ENCODE results near the gene IZUMO2.

DNA sequence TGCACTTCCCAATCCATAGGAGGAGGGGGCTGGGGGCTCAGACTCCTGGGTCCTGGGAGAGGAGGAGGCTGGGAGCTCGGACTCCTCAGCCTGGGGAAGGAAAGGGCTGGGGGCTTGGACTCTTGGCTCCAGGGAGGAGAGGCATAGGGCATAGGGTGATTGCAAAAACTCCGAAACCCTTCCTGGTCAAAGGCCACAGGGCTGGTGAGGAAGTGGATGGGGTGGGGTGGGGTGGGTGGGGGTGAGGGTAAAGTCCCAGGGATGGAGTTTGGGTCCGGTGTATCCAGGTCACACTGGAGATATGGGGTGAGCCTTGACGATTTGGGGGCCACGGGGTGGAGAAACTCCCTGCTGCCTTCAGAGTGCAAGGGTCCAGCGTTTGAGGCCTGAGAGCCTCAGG, 43.1 kb upstream of the IZUMO2 start:
- TF ChIP-seq, protein P1, sequence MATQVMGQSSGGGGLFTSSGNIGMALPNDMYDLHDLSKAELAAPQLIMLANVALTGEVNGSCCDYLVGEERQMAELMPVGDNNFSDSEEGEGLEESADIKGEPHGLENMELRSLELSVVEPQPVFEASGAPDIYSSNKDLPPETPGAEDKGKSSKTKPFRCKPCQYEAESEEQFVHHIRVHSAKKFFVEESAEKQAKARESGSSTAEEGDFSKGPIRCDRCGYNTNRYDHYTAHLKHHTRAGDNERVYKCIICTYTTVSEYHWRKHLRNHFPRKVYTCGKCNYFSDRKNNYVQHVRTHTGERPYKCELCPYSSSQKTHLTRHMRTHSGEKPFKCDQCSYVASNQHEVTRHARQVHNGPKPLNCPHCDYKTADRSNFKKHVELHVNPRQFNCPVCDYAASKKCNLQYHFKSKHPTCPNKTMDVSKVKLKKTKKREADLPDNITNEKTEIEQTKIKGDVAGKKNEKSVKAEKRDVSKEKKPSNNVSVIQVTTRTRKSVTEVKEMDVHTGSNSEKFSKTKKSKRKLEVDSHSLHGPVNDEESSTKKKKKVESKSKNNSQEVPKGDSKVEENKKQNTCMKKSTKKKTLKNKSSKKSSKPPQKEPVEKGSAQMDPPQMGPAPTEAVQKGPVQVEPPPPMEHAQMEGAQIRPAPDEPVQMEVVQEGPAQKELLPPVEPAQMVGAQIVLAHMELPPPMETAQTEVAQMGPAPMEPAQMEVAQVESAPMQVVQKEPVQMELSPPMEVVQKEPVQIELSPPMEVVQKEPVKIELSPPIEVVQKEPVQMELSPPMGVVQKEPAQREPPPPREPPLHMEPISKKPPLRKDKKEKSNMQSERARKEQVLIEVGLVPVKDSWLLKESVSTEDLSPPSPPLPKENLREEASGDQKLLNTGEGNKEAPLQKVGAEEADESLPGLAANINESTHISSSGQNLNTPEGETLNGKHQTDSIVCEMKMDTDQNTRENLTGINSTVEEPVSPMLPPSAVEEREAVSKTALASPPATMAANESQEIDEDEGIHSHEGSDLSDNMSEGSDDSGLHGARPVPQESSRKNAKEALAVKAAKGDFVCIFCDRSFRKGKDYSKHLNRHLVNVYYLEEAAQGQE (IDR thresholded peaks at IDR 0.05; ENCODE audit: low read depth, low read length), result no peak
- TF ChIP-seq, protein P2, sequence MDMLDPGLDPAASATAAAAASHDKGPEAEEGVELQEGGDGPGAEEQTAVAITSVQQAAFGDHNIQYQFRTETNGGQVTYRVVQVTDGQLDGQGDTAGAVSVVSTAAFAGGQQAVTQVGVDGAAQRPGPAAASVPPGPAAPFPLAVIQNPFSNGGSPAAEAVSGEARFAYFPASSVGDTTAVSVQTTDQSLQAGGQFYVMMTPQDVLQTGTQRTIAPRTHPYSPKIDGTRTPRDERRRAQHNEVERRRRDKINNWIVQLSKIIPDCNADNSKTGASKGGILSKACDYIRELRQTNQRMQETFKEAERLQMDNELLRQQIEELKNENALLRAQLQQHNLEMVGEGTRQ (IDR thresholded peaks at IDR 0.05; ENCODE audit: borderline replicate concordance, low read depth, low read length), result no peak
- TF ChIP-seq MXI1 (IDR thresholded peaks at IDR 0.05; ENCODE audit: low read depth, low read length) (no peak), BHLHE40 (IDR thresholded peaks at IDR 0.05; ENCODE audit: borderline replicate concordance in 1 of 2, low read depth in 2 of 2, low read length in 1 of 2) (no peak), JUNB (IDR thresholded peaks at IDR 0.05) (no peak), POLR2A (IDR thresholded peaks at IDR 0.05; ENCODE audit: low read depth, low read length) (no peak), RAD21 (IDR thresholded peaks at IDR 0.05; ENCODE audit: insufficient read depth, low read depth, low read length) (no peak), HDGF (IDR thresholded peaks at IDR 0.05) (no peak), RELA (IDR thresholded peaks at IDR 0.05; ENCODE audit: borderline replicate concordance, partially characterized antibody) (no peak)
- TF ChIP-seq, protein P3, sequence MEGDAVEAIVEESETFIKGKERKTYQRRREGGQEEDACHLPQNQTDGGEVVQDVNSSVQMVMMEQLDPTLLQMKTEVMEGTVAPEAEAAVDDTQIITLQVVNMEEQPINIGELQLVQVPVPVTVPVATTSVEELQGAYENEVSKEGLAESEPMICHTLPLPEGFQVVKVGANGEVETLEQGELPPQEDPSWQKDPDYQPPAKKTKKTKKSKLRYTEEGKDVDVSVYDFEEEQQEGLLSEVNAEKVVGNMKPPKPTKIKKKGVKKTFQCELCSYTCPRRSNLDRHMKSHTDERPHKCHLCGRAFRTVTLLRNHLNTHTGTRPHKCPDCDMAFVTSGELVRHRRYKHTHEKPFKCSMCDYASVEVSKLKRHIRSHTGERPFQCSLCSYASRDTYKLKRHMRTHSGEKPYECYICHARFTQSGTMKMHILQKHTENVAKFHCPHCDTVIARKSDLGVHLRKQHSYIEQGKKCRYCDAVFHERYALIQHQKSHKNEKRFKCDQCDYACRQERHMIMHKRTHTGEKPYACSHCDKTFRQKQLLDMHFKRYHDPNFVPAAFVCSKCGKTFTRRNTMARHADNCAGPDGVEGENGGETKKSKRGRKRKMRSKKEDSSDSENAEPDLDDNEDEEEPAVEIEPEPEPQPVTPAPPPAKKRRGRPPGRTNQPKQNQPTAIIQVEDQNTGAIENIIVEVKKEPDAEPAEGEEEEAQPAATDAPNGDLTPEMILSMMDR (IDR thresholded peaks at IDR 0.05 in 2 of 3, conservative IDR thresholded peaks at IDR 0.05 in 1 of 3; ENCODE audit: control insufficient read depth in 2 of 3, extremely low read depth in 1 of 3, insufficient read depth in 1 of 3, low read depth in 3 of 3, low read length in 3 of 3), result no peak

Data from GM12878 (cell line).